Measurements from ENCODE around the gene IKZF3.
"Not testable (repeated sequence)": the region's sequence is repeated elsewhere in the genome, so short reads cannot be mapped to it uniquely, and the experiment has no call there.

Gene IKZF3

DNA sequence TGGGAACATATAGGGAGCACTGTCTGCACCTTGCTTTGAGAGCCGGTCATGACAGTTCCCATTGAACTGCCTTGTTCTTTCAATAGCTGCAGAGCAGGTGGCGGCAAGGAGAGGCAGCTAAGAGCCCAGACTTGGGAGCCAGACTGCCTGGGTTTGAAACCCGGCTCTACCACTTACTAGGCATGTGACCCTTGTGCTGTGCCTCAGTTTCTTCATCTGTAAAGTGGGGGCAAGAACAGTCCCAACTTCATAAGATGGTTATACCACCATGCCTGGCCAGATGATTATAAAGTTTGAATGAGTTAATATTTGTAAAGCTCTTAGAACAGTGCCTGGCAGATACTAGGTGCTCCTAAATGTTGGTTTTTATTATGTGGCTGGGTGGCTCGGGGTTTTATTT lies 149.9 kb downstream of the IKZF3 start:
- no peak for DNase-seq

DNA sequence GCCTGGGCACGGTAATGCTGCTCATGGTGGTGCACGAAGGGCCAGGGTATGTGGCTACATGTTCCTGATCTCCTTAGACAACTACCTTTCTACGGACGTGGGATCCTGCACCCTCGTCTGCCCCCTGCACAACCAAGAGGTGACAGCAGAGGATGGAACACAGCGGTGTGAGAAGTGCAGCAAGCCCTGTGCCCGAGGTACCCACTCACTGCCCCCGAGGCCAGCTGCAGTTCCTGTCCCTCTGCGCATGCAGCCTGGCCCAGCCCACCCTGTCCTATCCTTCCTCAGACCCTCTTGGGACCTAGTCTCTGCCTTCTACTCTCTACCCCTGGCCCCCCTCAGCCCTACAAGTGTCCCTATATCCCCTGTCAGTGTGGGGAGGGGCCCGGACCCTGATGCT lies 152.3 kb downstream of the IKZF3 start:
- no peak for DNase-seq

GRCh38 chr17:39711071-39711470 lies 153.0 kb downstream of the IKZF3 start:
- not testable (repeated sequence) for DNase-seq

DNA sequence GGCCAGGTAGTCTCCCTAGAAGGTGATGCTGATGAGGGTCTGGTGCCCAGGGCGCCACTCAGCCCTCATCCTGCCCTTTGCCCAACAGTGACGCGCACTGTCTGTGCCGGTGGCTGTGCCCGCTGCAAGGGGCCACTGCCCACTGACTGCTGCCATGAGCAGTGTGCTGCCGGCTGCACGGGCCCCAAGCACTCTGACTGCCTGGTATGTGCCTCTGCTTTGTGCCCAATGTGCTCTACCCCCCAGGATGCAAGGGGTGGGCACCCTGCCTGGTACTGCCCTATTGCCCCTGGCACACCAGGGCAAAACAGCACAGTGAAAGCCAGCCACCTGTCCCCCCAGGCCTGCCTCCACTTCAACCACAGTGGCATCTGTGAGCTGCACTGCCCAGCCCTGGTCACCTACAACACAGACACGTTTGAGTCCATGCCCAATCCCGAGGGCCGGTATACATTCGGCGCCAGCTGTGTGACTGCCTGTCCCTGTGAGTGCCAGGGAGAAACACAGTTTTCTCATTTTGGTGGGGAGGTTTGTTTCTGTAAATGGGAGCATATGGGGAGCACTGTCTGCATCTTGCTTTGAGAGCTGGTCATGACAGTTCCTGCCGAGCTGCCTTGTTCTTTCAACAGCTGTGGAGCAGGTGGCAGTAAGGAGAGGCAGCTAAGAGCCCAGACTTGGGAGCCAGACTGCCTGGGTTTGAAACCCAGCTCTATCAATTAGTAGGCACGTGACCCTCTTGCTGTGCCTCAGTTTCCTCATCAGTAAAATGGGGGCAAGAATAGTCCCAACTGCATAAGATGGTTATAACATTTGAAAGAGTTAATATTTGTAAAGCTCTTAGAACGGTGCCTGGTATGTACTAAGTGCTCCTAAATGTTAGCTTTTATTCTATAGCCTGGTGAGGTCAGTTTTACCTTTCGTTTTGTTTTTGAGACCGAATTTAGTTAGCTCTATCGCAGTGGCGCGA lies 153.8 kb downstream of the IKZF3 start:
- no peak for DNase-seq

GRCh38 chr17:39709319-39709997 lies 154.7 kb downstream of the IKZF3 start:
- no peak for DNase-seq
